Measurements from ENCODE around the gene GJB3.
"Not testable (repeated sequence)": the region's sequence is repeated elsewhere in the genome, so short reads cannot be mapped to it uniquely, and the experiment has no call there.

The GJB3 gene

GRCh38 chr1:34761176-34761761 lies 19.7 kb upstream of the GJB3 start:
- no peak for DNase-seq (ENCODE audit: low spot score)

- DNase-seq (ENCODE audit: low spot score), result no peak
These were observed 19.2 kb upstream of the GJB3 start for GRCh38 chr1:34761776-34762307.

GRCh38 chr1:34762474-34763141 lies 18.4 kb upstream of the GJB3 start:
- DNase-seq (ENCODE audit: low spot score), result no peak

- no peak for DNase-seq (ENCODE audit: low spot score)
These were observed 17.8 kb upstream of the GJB3 start for GRCh38 chr1:34763142-34763781.

GRCh38 chr1:34768856-34769255 lies 12.2 kb upstream of the GJB3 start:
- no peak for DNase-seq (ENCODE audit: low spot score)

GRCh38 chr1:34770891-34771504 lies 10.0 kb upstream of the GJB3 start:
- DNase-seq (ENCODE audit: low spot score), result no peak

- DNase-seq (ENCODE audit: low spot score), result no peak
These were observed 9.2 kb upstream of the GJB3 start for GRCh38 chr1:34771573-34772371.

- DNase-seq (ENCODE audit: low spot score), result not testable (repeated sequence)
These were observed 7.9 kb upstream of the GJB3 start for GRCh38 chr1:34773114-34773513.

- no peak for DNase-seq (ENCODE audit: low spot score)
These were observed 6.1 kb upstream of the GJB3 start for GRCh38 chr1:34774957-34775356.

- no peak for DNase-seq (ENCODE audit: low spot score)
These were observed 4.1 kb upstream of the GJB3 start for GRCh38 chr1:34776911-34777310.

- no peak for DNase-seq (ENCODE audit: low spot score)
These were observed 3.3 kb upstream of the GJB3 start for GRCh38 chr1:34777519-34778321.

GRCh38 chr1:34778381-34778780 lies 2.6 kb upstream of the GJB3 start:
- no peak for DNase-seq (ENCODE audit: low spot score)

- no peak for DNase-seq (ENCODE audit: low spot score)
These were observed 2.0 kb upstream of the GJB3 start for GRCh38 chr1:34779005-34779404.

GRCh38 chr1:34779526-34779925 lies 1.5 kb upstream of the GJB3 start:
- DNase-seq (ENCODE audit: low spot score), result no peak

GRCh38 chr1:34779962-34780361 lies 1.1 kb upstream of the GJB3 start:
- DNase-seq (ENCODE audit: low spot score), result no peak

- DNase-seq (ENCODE audit: low spot score), result no peak
These were observed 486 bp upstream of the GJB3 start for GRCh38 chr1:34780528-34780927.

- DNase-seq (ENCODE audit: low spot score), result no peak
These were observed 904 bp downstream of the GJB3 start for GRCh38 chr1:34781844-34782391.

GRCh38 chr1:34784751-34785221 lies 3.8 kb downstream of the GJB3 start:
- no peak for DNase-seq (ENCODE audit: low spot score)

- no peak for DNase-seq (ENCODE audit: low spot score)
These were observed 4.3 kb downstream of the GJB3 start for GRCh38 chr1:34785231-34785874.

GRCh38 chr1:34785875-34786470 lies 5.0 kb downstream of the GJB3 start:
- no peak for DNase-seq (ENCODE audit: low spot score)

Measured in HuH-7 (cell line).